GM12878 (cell line): ENCODE measurements around the gene RAD51B. TPM values are rescaled to one million over a fixed set of nuclear protein-coding genes. Genes with fewer than 3 reads are reported as not detected.

Source experiments
- ASH2L ChIP-seq: fragments of 300-600, 200-600 bp; sonication (generic); IDR thresholded peaks from 2 replicates; pipeline ENCODE4 v1.6.1; 2017; ENCODE audit warnings: low read depth, mild to moderate bottlenecking, borderline replicate concordance
- BCL3 ChIP-seq: IDR thresholded peaks from 2 replicates; pipeline ENCODE4 v1.6.1; 2011; ENCODE audit warnings: borderline replicate concordance, low read depth, mild to moderate bottlenecking, moderate library complexity, low read length; ENCODE audit not compliant: insufficient read depth, poor library complexity, severe bottlenecking
- CEBPB ChIP-seq, 2 experiments: fragments of 150-350 bp in 1 of 2; IDR thresholded peaks; 2 replicates each; pipeline ENCODE4 v1.6.1; 2012 to 2014; ENCODE audit warnings: low read depth in 2 of 2, low read length in 2 of 2, borderline replicate concordance in 1 of 2, inconsistent platforms in 1 of 2
- CHD1 ChIP-seq: IDR thresholded peaks from 2 replicates; pipeline ENCODE4 v1.6.1; 2012; ENCODE audit warnings: low read depth, low read length, improper control_type of control experiment
- CREB1 ChIP-seq: IDR thresholded peaks from 2 replicates; pipeline ENCODE4 v1.6.1; 2012; ENCODE audit warnings: low read depth, mild to moderate bottlenecking, inconsistent platforms
- DPF2 ChIP-seq: fragments of 450-650 bp; IDR thresholded peaks from 2 replicates; pipeline ENCODE4 v1.6.1; 2017; ENCODE audit warnings: mild to moderate bottlenecking
- ESRRA ChIP-seq: IDR thresholded peaks from 2 replicates; pipeline ENCODE4 v1.6.1; 2012; ENCODE audit warnings: mild to moderate bottlenecking, low read length, improper control_type of control experiment
- JUNB ChIP-seq: IDR thresholded peaks from 2 replicates; pipeline ENCODE4 v1.6.1; 2016; ENCODE audit warnings: antibody characterized with exemption, mild to moderate bottlenecking
- MEF2B ChIP-seq: fragments of 450-650 bp; IDR thresholded peaks from 2 replicates; pipeline ENCODE4 v1.6.1; 2018; ENCODE audit warnings: mild to moderate bottlenecking, moderate library complexity; ENCODE audit not compliant: partially characterized antibody, poor library complexity, severe bottlenecking
- MTA3 ChIP-seq: IDR thresholded peaks from 2 replicates; pipeline ENCODE4 v1.6.1; 2012; ENCODE audit warnings: low read length, inconsistent platforms, borderline replicate concordance
- NBN ChIP-seq: fragments of 450-650 bp; IDR thresholded peaks from 2 replicates; pipeline ENCODE4 v1.6.1; 2016
- NFIC ChIP-seq: IDR thresholded peaks from 2 replicates; pipeline ENCODE4 v1.6.1; 2012; ENCODE audit warnings: low read depth, mild to moderate bottlenecking, inconsistent platforms, low read length, moderate library complexity
- NR2C2 ChIP-seq: IDR thresholded peaks from 2 replicates; pipeline ENCODE4 v1.6.1; 2011; ENCODE audit warnings: borderline replicate concordance, low read depth; ENCODE audit not compliant: control insufficient read depth, insufficient read length
- RAD21 ChIP-seq: IDR thresholded peaks from 2 replicates; pipeline ENCODE4 v1.6.1; 2011; ENCODE audit warnings: mild to moderate bottlenecking, low read depth, low read length, moderate library complexity; ENCODE audit not compliant: insufficient read depth
- RELB ChIP-seq: fragments of 450-650 bp; IDR thresholded peaks from 2 replicates; pipeline ENCODE4 v1.6.1; 2017; ENCODE audit warnings: low read depth, mild to moderate bottlenecking, moderate library complexity
- RFX5 ChIP-seq: IDR thresholded peaks from 2 replicates; pipeline ENCODE4 v1.6.1; 2011; ENCODE audit warnings: low read depth, low read length, improper control_type of control experiment
- SIN3A ChIP-seq: IDR thresholded peaks from 2 replicates; pipeline ENCODE4 v1.6.1; 2012; ENCODE audit warnings: low read depth, low read length, improper control_type of control experiment
- SPI1 ChIP-seq: IDR thresholded peaks from 2 replicates; pipeline ENCODE4 v1.6.1; 2011; ENCODE audit warnings: low read depth, mild to moderate bottlenecking, low read length, moderate library complexity, borderline replicate concordance; ENCODE audit not compliant: insufficient read depth
- SRF ChIP-seq, 2 experiments: IDR thresholded peaks; 2 replicates each; pipeline ENCODE4 v1.6.1; 2011; ENCODE audit warnings: low read depth in 2 of 2, low read length in 2 of 2, mild to moderate bottlenecking in 1 of 2, moderate library complexity in 1 of 2
- SUZ12 ChIP-seq: fragments of 200-600 bp; sonication (generic); IDR thresholded peaks from one replicate; pipeline ENCODE4 v1.6.1; 2018; ENCODE audit warnings: antibody characterized with exemption, mild to moderate bottlenecking; ENCODE audit not compliant: unreplicated experiment
- TCF12 ChIP-seq: IDR thresholded peaks from 2 replicates; pipeline ENCODE4 v1.6.1; 2011; ENCODE audit warnings: low read depth, mild to moderate bottlenecking, low read length
- YBX1 ChIP-seq: fragments of 450-650 bp; IDR thresholded peaks from 2 replicates; pipeline ENCODE4 v1.6.1; 2016; ENCODE audit warnings: antibody characterized with exemption
- YY1 ChIP-seq: IDR thresholded peaks from 2 replicates; pipeline ENCODE4 v1.6.1; 2011; ENCODE audit warnings: low read depth, mild to moderate bottlenecking, low read length
- ZBTB33 ChIP-seq: fragments of 450-650 bp; IDR thresholded peaks from 2 replicates; pipeline ENCODE4 v1.6.1; 2017; ENCODE audit warnings: mild to moderate bottlenecking
- polyA plus RNA-seq, 11 experiments: library from polyadenylated mRNA; depleted of rRNA in 4 of 11; unstranded in 6 of 11; stranded (reverse) in 5 of 11; fragments of >200 nt; fragmentation: Nextera tagmentation in 4 of 11; fragmentation: Illumina TruSeq in 1 of 11; extraction: Ambion mirVana in 4 of 11; extraction: Trizol in 1 of 11; gene quantifications; 1 replicate in 1 of 11; 2 replicates in 10 of 11; pipeline versions ENCODE4 v1.2.1 to v1.2.3, GENCODE V29; 2011 to 2016; ENCODE audit warnings: inconsistent platforms in 2 of 11, missing spikeins in 2 of 11, low read depth in 1 of 11
- total RNA-seq, 4 experiments: library from RNA; depleted of rRNA in 3 of 4; stranded (reverse); fragments of >200 nt in 3 of 4; fragmentation: Illumina TruSeq in 1 of 4; extraction: Trizol in 1 of 4; gene quantifications; 2 replicates each; pipeline versions ENCODE4 v1.2.1 to v1.2.3, GENCODE V29; 2013 to 2021
- TF ChIP-seq, protein P1 (sequence below): fragments of 150-350 bp; IDR thresholded peaks from 2 replicates; pipeline ENCODE4 v1.6.1; 2016; ENCODE audit warnings: low read depth, low read length

Gene RAD51B
- total and polyA plus RNA-seq, 10 of the 15 experiments (the other 5 are each of a cell fraction or from before 2014, with no cell fraction given): 9.8 to 26.8 (median 21.3) TPM

GRCh38 chr14:68401855-68402254 is 582.3 kb downstream of the RAD51B start (continued):
- TF ChIP-seq RELB (peak; percentile 96), SRF (IDR thresholded peaks at IDR 0.05; ENCODE audit: low read depth in 2 of 2, low read length in 2 of 2) (no peak), TCF12 (peak; percentile 91), RFX5 (no peak), NFIC (peak; percentile 100), YBX1 (no peak), YY1 (peak; percentile 85), BCL3 (peak; percentile 96), MTA3 (peak; percentile 77), JUNB (peak; percentile 70), SPI1 (peak; percentile 51), MEF2B (peak; percentile 98), ESRRA (no peak), CEBPB (IDR thresholded peaks at IDR 0.05; ENCODE audit: borderline replicate concordance in 1 of 2, low read depth in 2 of 2, low read length in 2 of 2) (peak in 1 of 2 experiments; percentile 81; a peak in 2 of 4 replicates), CREB1 (peak; percentile 82), ASH2L (no peak), ZBTB33 (no peak), SIN3A (no peak), DPF2 (peak; percentile 80), CHD1 (no peak), NBN (peak; percentile 69), NR2C2 (no peak), RAD21 (peak; percentile 21; the same call in 1 of the 2 replicates), SUZ12 (no peak)
- TF ChIP-seq, protein P1, sequence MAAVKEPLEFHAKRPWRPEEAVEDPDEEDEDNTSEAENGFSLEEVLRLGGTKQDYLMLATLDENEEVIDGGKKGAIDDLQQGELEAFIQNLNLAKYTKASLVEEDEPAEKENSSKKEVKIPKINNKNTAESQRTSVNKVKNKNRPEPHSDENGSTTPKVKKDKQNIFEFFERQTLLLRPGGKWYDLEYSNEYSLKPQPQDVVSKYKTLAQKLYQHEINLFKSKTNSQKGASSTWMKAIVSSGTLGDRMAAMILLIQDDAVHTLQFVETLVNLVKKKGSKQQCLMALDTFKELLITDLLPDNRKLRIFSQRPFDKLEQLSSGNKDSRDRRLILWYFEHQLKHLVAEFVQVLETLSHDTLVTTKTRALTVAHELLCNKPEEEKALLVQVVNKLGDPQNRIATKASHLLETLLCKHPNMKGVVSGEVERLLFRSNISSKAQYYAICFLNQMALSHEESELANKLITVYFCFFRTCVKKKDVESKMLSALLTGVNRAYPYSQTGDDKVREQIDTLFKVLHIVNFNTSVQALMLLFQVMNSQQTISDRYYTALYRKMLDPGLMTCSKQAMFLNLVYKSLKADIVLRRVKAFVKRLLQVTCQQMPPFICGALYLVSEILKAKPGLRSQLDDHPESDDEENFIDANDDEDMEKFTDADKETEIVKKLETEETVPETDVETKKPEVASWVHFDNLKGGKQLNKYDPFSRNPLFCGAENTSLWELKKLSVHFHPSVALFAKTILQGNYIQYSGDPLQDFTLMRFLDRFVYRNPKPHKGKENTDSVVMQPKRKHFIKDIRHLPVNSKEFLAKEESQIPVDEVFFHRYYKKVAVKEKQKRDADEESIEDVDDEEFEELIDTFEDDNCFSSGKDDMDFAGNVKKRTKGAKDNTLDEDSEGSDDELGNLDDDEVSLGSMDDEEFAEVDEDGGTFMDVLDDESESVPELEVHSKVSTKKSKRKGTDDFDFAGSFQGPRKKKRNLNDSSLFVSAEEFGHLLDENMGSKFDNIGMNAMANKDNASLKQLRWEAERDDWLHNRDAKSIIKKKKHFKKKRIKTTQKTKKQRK: no peak
